ENCODE results near the gene TRPM3.

The TRPM3 gene

GRCh38 chr9:70556771-70557170, 564.6 kb downstream of the TRPM3 start:
- no peak for DNase-seq (ENCODE audit: low read depth in 2 of 2)

- no peak for DNase-seq (ENCODE audit: low read depth in 2 of 2)
These were observed 566.5 kb downstream of the TRPM3 start for GRCh38 chr9:70554881-70555280.

- no peak for DNase-seq (ENCODE audit: low read depth in 2 of 2)
These were observed 567.4 kb downstream of the TRPM3 start for GRCh38 chr9:70553707-70554673.

- DNase-seq (ENCODE audit: low read depth in 2 of 2): no peak
These were observed 568.9 kb downstream of the TRPM3 start for GRCh38 chr9:70552561-70552960.

GRCh38 chr9:70551801-70552200, 569.6 kb downstream of the TRPM3 start:
- DNase-seq (ENCODE audit: low read depth in 2 of 2): no peak

GRCh38 chr9:70551396-70551795, 570.0 kb downstream of the TRPM3 start:
- DNase-seq (ENCODE audit: low read depth in 2 of 2): no peak

- no peak for DNase-seq (ENCODE audit: low read depth in 2 of 2)
These were observed 571.5 kb downstream of the TRPM3 start for GRCh38 chr9:70549926-70550325.

GRCh38 chr9:70542311-70542931, 579.0 kb downstream of the TRPM3 start:
- DNase-seq (ENCODE audit: low read depth in 2 of 2): no peak

GRCh38 chr9:70540016-70540415, 581.4 kb downstream of the TRPM3 start:
- DNase-seq (ENCODE audit: low read depth in 2 of 2): no peak

GRCh38 chr9:70539526-70539925, 581.9 kb downstream of the TRPM3 start:
- DNase-seq (ENCODE audit: low read depth in 2 of 2): no peak

GRCh38 chr9:70539001-70539400, 582.4 kb downstream of the TRPM3 start:
- no peak for DNase-seq (ENCODE audit: low read depth in 2 of 2)

GRCh38 chr9:70537084-70537483, 584.3 kb downstream of the TRPM3 start:
- DNase-seq (ENCODE audit: low read depth in 2 of 2): no peak

GRCh38 chr9:70535546-70536323, 585.7 kb downstream of the TRPM3 start:
- no peak for DNase-seq (ENCODE audit: low read depth in 2 of 2)

GRCh38 chr9:70534471-70534870, 587.0 kb downstream of the TRPM3 start:
- DNase-seq (ENCODE audit: low read depth in 2 of 2): no peak

- no peak for DNase-seq (ENCODE audit: low read depth in 2 of 2)
These were observed 587.4 kb downstream of the TRPM3 start for GRCh38 chr9:70534061-70534460.

- no peak for DNase-seq (ENCODE audit: low read depth in 2 of 2)
These were observed 587.9 kb downstream of the TRPM3 start for GRCh38 chr9:70533492-70533891.

GRCh38 chr9:70532716-70533115, 588.7 kb downstream of the TRPM3 start:
- no peak for DNase-seq (ENCODE audit: low read depth in 2 of 2)

GRCh38 chr9:70531311-70531710, 590.1 kb downstream of the TRPM3 start:
- no peak for DNase-seq (ENCODE audit: low read depth in 2 of 2)

GRCh38 chr9:70530716-70531115, 590.7 kb downstream of the TRPM3 start:
- no peak for DNase-seq (ENCODE audit: low read depth in 2 of 2)

- no peak for DNase-seq (ENCODE audit: low read depth in 2 of 2)
These were observed 591.6 kb downstream of the TRPM3 start for GRCh38 chr9:70529833-70530232.

- no peak for DNase-seq (ENCODE audit: low read depth in 2 of 2)
These were observed 592.0 kb downstream of the TRPM3 start for GRCh38 chr9:70529377-70529776.

- no peak for DNase-seq (ENCODE audit: low read depth in 2 of 2)
These were observed 594.5 kb downstream of the TRPM3 start for GRCh38 chr9:70526902-70527301.

All from stimulated activated CD8-positive, alpha-beta memory T cell treated with anti-CD3 and anti-CD28 coated beads, Interleukin-2, amount 100 ng/mL, for 1 hour (primary cell).